K562 (cell line): Measurements from ENCODE around the gene MSTO1. TPM values are rescaled to one million over a fixed set of nuclear protein-coding genes. Genes with fewer than 3 reads are reported as not detected.
A peak's percentile ranks its signal among the peaks of the same experiment; 100 is the strongest.

Experiments used
- ATAC-seq: fragments of 200-7000 bp; cut with Tn5 transposase; 3 replicates; pipeline ENCODE4 v1.9.1; 2020; ENCODE audit warnings: moderate library complexity
- BruUV-seq: library from RNA; stranded (reverse); fragments of 400-500 nt; replicated peaks from 2 replicates; lab custom pipeline; 2021; lab: Mats Ljungman, UMichigan
- CTCF ChIA-PET: fragments of 300-600 bp; formaldehyde crosslinking; extraction: SDS; loops from one replicate; lab custom pipeline; 2021; ENCODE audit warnings: low intra/inter-chr PET ratio; lab: Yijun Ruan, JAX
- POLR2A ChIA-PET: fragments of 300-600, 350-650 bp; sonication (Branson Sonifier 250); formaldehyde crosslinking; extraction: SDS; loops from one replicate; lab custom pipeline; 2021; ENCODE audit warnings: antibody characterized with exemption, inconsistent platforms; lab: Yijun Ruan, JAX
- DNase-seq, 4 experiments: peaks; one replicate each; pipeline versions ENCODE4 v3.0.0 to v3.0.0-alpha.2; 2011 to 2018; ENCODE audit warnings: low spot score in 3 of 4, mixed read lengths in 3 of 4; ENCODE audit errors: extremely low read depth in 1 of 4
- FAIRE-seq: peaks from 2 replicates; lab custom pipeline; 2011; peaks lifted over from hg19 to GRCh38; lab: Jason Lieb, UNC
- H2AFZ ChIP-seq: 2 replicates; pipeline ENCODE4 v1.6.0; 2011; ENCODE audit warnings: low read depth, low read length, control low read depth, inconsistent platforms
- H3K27ac ChIP-seq: fragments of 200-600 bp; 3 replicates; pipeline ENCODE4 v1.8.0; 2011; ENCODE audit warnings: low read depth, mild to moderate bottlenecking, control low read depth, inconsistent platforms, low read length, moderate library complexity, mixed read lengths; ENCODE audit errors: extremely low read depth
- H3K27me3 ChIP-seq, 2 experiments: fragments of 300-600 bp in 1 of 2; 2 replicates in 1 of 2; 3 replicates in 1 of 2; pipeline versions ENCODE4 v1.6.0 to v1.8.0; 2011; ENCODE audit warnings: inconsistent platforms in 2 of 2, low read length in 2 of 2, mild to moderate bottlenecking in 1 of 2, mixed read lengths in 1 of 2, moderate library complexity in 1 of 2; ENCODE audit not compliant: control insufficient read depth in 2 of 2, insufficient read depth in 2 of 2
- H3K36me3 ChIP-seq: fragments of 300-600 bp; 3 replicates; pipeline ENCODE4 v1.8.0; 2011; ENCODE audit warnings: mild to moderate bottlenecking, low read length, inconsistent platforms; ENCODE audit not compliant: control insufficient read depth, insufficient read depth
- H3K4me1 ChIP-seq, 2 experiments: fragments of 200-600 bp in 1 of 2; replicated peaks in 1 of 2; 2 replicates in 1 of 2; 3 replicates in 1 of 2; pipeline versions ENCODE4 v1.5.1 to v1.8.0; 2011; ENCODE audit warnings: inconsistent platforms in 2 of 2, low read length in 2 of 2, mild to moderate bottlenecking in 1 of 2, mixed read lengths in 1 of 2, moderate library complexity in 1 of 2; ENCODE audit not compliant: control insufficient read depth in 2 of 2, insufficient read depth in 2 of 2
- H3K4me2 ChIP-seq: 2 replicates; pipeline ENCODE4 v1.6.1; 2011; ENCODE audit warnings: low read length, control low read depth, inconsistent platforms, mixed read lengths; ENCODE audit not compliant: insufficient read depth
- H3K4me3 ChIP-seq: fragments of 200-600 bp; sonication (generic), shearing (Covaris generic); 2 replicates; pipeline ENCODE4 v1.5.1; 2016; ENCODE audit warnings: control low read depth, inconsistent platforms
- H3K79me2 ChIP-seq: fragments of 200-600 bp; 3 replicates; pipeline ENCODE4 v1.8.0; 2011; ENCODE audit warnings: low read length, inconsistent platforms; ENCODE audit not compliant: control insufficient read depth, insufficient read depth
- H3K9ac ChIP-seq, 2 experiments: 2 replicates each; pipeline versions ENCODE4 v1.6.0 to v1.6.1; 2011; ENCODE audit warnings: low read depth in 2 of 2, low read length in 2 of 2, control low read depth in 1 of 2, inconsistent platforms in 1 of 2, mild to moderate bottlenecking in 1 of 2, mixed read lengths in 1 of 2; ENCODE audit not compliant: insufficient read depth in 1 of 2
- H3K9me1 ChIP-seq: one replicate; pipeline ENCODE4 v1.6.0; 2011; ENCODE audit warnings: inconsistent platforms, mild to moderate bottlenecking, low read length, moderate library complexity; ENCODE audit not compliant: control insufficient read depth, insufficient read depth
- H3K9me3 ChIP-seq: replicated peaks from 2 replicates; pipeline ENCODE4 v1.5.1; 2011; ENCODE audit warnings: low read depth, low read length, inconsistent platforms; ENCODE audit not compliant: control insufficient read depth, insufficient read depth
- H4K20me1 ChIP-seq: replicated peaks from 2 replicates; pipeline ENCODE4 v1.6.1; 2011; ENCODE audit warnings: low read length, inconsistent platforms, mixed read lengths; ENCODE audit not compliant: control insufficient read depth, insufficient read depth
- E2F8 ChIP-seq: fragments of 450-650 bp; IDR thresholded peaks from 2 replicates; pipeline ENCODE4 v1.7.1; 2018; ENCODE audit warnings: mild to moderate bottlenecking, low read depth; ENCODE audit not compliant: partially characterized antibody
- PTTG1 ChIP-seq: fragments of 450-650 bp; IDR thresholded peaks from 2 replicates; pipeline ENCODE4 v1.6.1; 2016; ENCODE audit warnings: low read depth, mild to moderate bottlenecking, missing genetic modification characterization, missing compliant biosample characterization
- PURB ChIP-seq: sonication (generic); formaldehyde crosslinking; IDR thresholded peaks from 2 replicates; pipeline ENCODE4 v1.9.0; 2021; ENCODE audit warnings: low read depth, mild to moderate bottlenecking, missing genetic modification reagents
- SPI1 ChIP-seq: IDR thresholded peaks from 2 replicates; pipeline ENCODE4 v1.6.1; 2011; ENCODE audit warnings: low read depth, low read length, control low read depth, borderline replicate concordance
- STAT6 ChIP-seq: sonication (generic); formaldehyde crosslinking; IDR thresholded peaks from 2 replicates; pipeline ENCODE4 v1.8.1; 2023; ENCODE audit warnings: mild to moderate bottlenecking, missing genetic modification reagents
- TCF7 ChIP-seq: sonication (generic); IDR thresholded peaks from 2 replicates; pipeline ENCODE4 v1.6.1; 2016; ENCODE audit warnings: antibody characterized with exemption, borderline replicate concordance
- U2AF1 ChIP-seq: fragments of 200-400 bp; formaldehyde crosslinking; optimal IDR thresholded peaks from 2 replicates; pipeline ENCODE3; 2017; ENCODE audit warnings: mild to moderate bottlenecking, low read depth, low read length, moderate library complexity
- ZBTB2 ChIP-seq: fragments of 450-650 bp; IDR thresholded peaks from 2 replicates; pipeline ENCODE4 v1.6.1; 2016; ENCODE audit warnings: antibody characterized with exemption
- ZKSCAN1 ChIP-seq: fragments of 150-350 bp; IDR thresholded peaks from 2 replicates; pipeline ENCODE4 v1.6.1; 2016; ENCODE audit warnings: low read depth, low read length
- ZNF3 ChIP-seq: fragments of 250-450 bp; sonication (Bioruptor Pico); IDR thresholded peaks from 2 replicates; pipeline ENCODE4 v1.5.0; 2021; ENCODE audit warnings: mild to moderate bottlenecking, moderate library complexity
- WGBS: fragments of 100-300 bp; shearing (Covaris generic); methylation state at CpG from one replicate; pipeline ENCODE4 v1.1.6; 2016; ENCODE audit warnings: low coverage, mixed read lengths; ENCODE audit not compliant: insufficient coverage; ENCODE audit errors: missing lambda C conversion rate; 5-methylcytosine and 5-hydroxymethylcytosine counted together
- in situ Hi-C: fragments of 300-500 bp; cut with MboI; formaldehyde crosslinking; loops from 4 replicates; pipeline ENCODE4 v1.15.0; 2018; ENCODE audit warnings: inconsistent platforms, mixed read lengths
- intact Hi-C: fragments of 100-400 bp; cut with micrococcal nuclease; formaldehyde crosslinking; loops from 2 replicates; pipeline ENCODE4 v1.14.2; 2022
- polyA plus RNA-seq, 8 experiments: library from polyadenylated mRNA; depleted of rRNA in 4 of 8; stranded (reverse) in 5 of 8; unstranded in 3 of 8; fragments of >200 nt; fragmentation: Nextera tagmentation in 2 of 8; fragmentation: Illumina TruSeq in 1 of 8; extraction: Ambion mirVana in 2 of 8; extraction: Trizol in 1 of 8; gene quantifications; 2 replicates each; pipeline versions ENCODE4 v1.2.1 to v1.2.3, GENCODE V29; 2011 to 2014; ENCODE audit warnings: inconsistent platforms in 1 of 8, missing spikeins in 1 of 8
- total RNA-seq, 7 experiments: library from RNA; depleted of rRNA in 6 of 7; stranded (reverse); fragments of >200 nt in 6 of 7; fragmentation: Illumina TruSeq in 2 of 7; extraction: Trizol in 2 of 7; gene quantifications; 2 replicates each; pipeline versions ENCODE4 v1.2.1 to v1.2.3, GENCODE V29; 2011 to 2021; ENCODE audit warnings: low replicate concordance in 1 of 7

The MSTO1 gene
- total and polyA plus RNA-seq, 9 of the 15 experiments (the other 6 are each of a cell fraction or from before 2014, with no cell fraction given) = 18.8 to 71.1 (median 47.3) TPM

- FAIRE-seq = no peak
- Histone ChIP-seq H3K9me3 (no peaks in the 10 kb centered on the region), H3K79me2 (peaks cover 91% of the 10 kb centered on the region), H3K4me1 (peaks cover 2 to 11% of the 10 kb centered on the region in 2 experiments; a peak in 4 of 5 replicates), H3K9me1 (no peaks in the 10 kb centered on the region), H3K9ac (peak within 1 kb of the TSS; percentile 99 to 100), H3K4me3 (peak within 1 kb of the TSS; percentile 98), H3K27ac (peak within 1 kb of the TSS; percentile 100), H4K20me1 (peaks cover 5% of the 10 kb centered on the region), H3K4me2 (peak within 1 kb of the TSS; percentile 97), H3K27me3 (no peaks in the 10 kb centered on the region), H2AFZ (peak within 1 kb of the TSS; percentile 100), H3K36me3 (peaks cover 34% of the 10 kb centered on the region; the same call in 2 of the 3 replicates)
- peak; percentile 93 to 99 (median 94) for DNase-seq
- under 1% methylated on average over 57 of the region's 87 CpGs for WGBS
- BruUV-seq = no TSS peak
- in situ Hi-C loops = no loop called here
- CTCF ChIA-PET = no interaction called here
- intact Hi-C loops = no loop called here
- POLR2A ChIA-PET = interaction anchor here (0.5 to 3.1 kb wide), 11 partner anchors 8 to 1041 kb away, joined by 3 to 15 read pairs (median 3); partner anchors contain the start of gene RUSC1
- peak; percentile 90 for ATAC-seq
- TF ChIP-seq ZNF3 (CRISPR knock-in tag) (no peak), ZKSCAN1 (peak; percentile 59; the same call in 1 of the 2 replicates), SPI1 (no peak), PURB (no peak), PTTG1 (tag) (no peak), ZBTB2 (peak; percentile 82), TCF7 (no peak), E2F8 (peak; percentile 46), STAT6 (CRISPR knock-in tag) (no peak), U2AF1 (no peak)
These were observed 47.2 kb upstream of the MSTO1 start, which contains the start of gene ASH1L for GRCh38 chr1:155562581-155563376. Gene ASH1L, minus strand, starts transcription at chr1:155562803. Its CDS starts 41,284 bp downstream, at chr1:155521519.
